ENCODE measurements around the gene MAPK7. TPM values are rescaled to one million over a fixed set of nuclear protein-coding genes. Genes with fewer than 3 reads are reported as not detected.
A peak's percentile ranks its signal among the peaks of the same experiment; 100 is the strongest.

Gene MAPK7
- total RNA-seq, 1 experiment from 2014 or later = 23.3 TPM

GRCh38 chr17:19336938-19337711 lies 41.2 kb upstream of the MAPK7 start:
- H3K9me3 ChIP-seq (ENCODE audit: insufficient read depth, low read depth) = no peaks in the 10 kb centered on the region
- H3K9me2 ChIP-seq (ENCODE audit: insufficient read depth) = no peaks in the 10 kb centered on the region
- ChIA-PET POLR2A (ENCODE audit: unreplicated experiment) (no interaction called here), CTCF (no interaction called here)
- no peak overlapping the region for H3K4me2 ChIP-seq
- no TSS peak for BruUV-seq (replicated peaks)
- H3K36me3 ChIP-seq (ENCODE audit: low read depth) = no peaks in the 10 kb centered on the region
- peaks cover 29% of the 10 kb centered on the region for H3F3A ChIP-seq (ENCODE audit: insufficient read depth, low read depth)
- no peak for DNase-seq
- no peaks in the 10 kb centered on the region for H3K4me1 ChIP-seq (replicated peaks; ENCODE audit: insufficient read depth)
- H4K20me1 ChIP-seq (ENCODE audit: insufficient read depth) = no peaks in the 10 kb centered on the region
- H3K27me3 ChIP-seq (ENCODE audit: insufficient read depth, low read depth) = no peaks in the 10 kb centered on the region
- no peak overlapping the region for H3K27ac ChIP-seq
- no peak overlapping the region for H2AFZ ChIP-seq
- intact Hi-C loops (cut with micrococcal nuclease; ENCODE audit: unreplicated experiment) = no loop called here
- no peaks in the 10 kb centered on the region for H3K79me2 ChIP-seq (ENCODE audit: low read depth)
- no peak overlapping the region for H3K4me3 ChIP-seq
- no peak for TF ChIP-seq CTCF (conservative IDR thresholded peaks at IDR 0.05)
- no peak for TF ChIP-seq EZH2 (IDR thresholded peaks at IDR 0.05; ENCODE audit: low read depth)

- no TSS peak for BruUV-seq (replicated peaks)
- Histone ChIP-seq H3K36me3 (ENCODE audit: low read depth) (no peaks in the 10 kb centered on the region), H3K4me3 (no peak overlapping the region), H3K9me2 (ENCODE audit: insufficient read depth) (no peaks in the 10 kb centered on the region), H4K20me1 (ENCODE audit: insufficient read depth) (no peaks in the 10 kb centered on the region), H3K4me1 (replicated peaks; ENCODE audit: insufficient read depth) (no peaks in the 10 kb centered on the region), H3K27me3 (ENCODE audit: insufficient read depth, low read depth) (no peaks in the 10 kb centered on the region), H3K4me2 (no peak overlapping the region), H3K27ac (no peak overlapping the region), H3K9me3 (ENCODE audit: insufficient read depth, low read depth) (no peaks in the 10 kb centered on the region), H2AFZ (no peak overlapping the region), H3K79me2 (ENCODE audit: low read depth) (no peaks in the 10 kb centered on the region), H3F3A (ENCODE audit: insufficient read depth, low read depth) (peaks cover 29% of the 10 kb centered on the region)
- ChIA-PET POLR2A (ENCODE audit: unreplicated experiment) (interaction anchor here (0.6 kb wide), 1 partner anchor 924 kb away, joined by 3 read pairs; no protein-coding TSS in a partner anchor), CTCF (no interaction called here)
- intact Hi-C loops (cut with micrococcal nuclease; ENCODE audit: unreplicated experiment) = no loop called here
- DNase-seq = no peak
- no peak for TF ChIP-seq CTCF (conservative IDR thresholded peaks at IDR 0.05)
- no peak for TF ChIP-seq EZH2 (IDR thresholded peaks at IDR 0.05; ENCODE audit: low read depth)
Observed at GRCh38 chr17:19337712-19338023, 40.6 kb upstream of the MAPK7 start.

GRCh38 chr17:19338031-19338990 lies 40.0 kb upstream of the MAPK7 start:
- TF ChIP-seq EZH2 (IDR thresholded peaks at IDR 0.05; ENCODE audit: low read depth) = no peak
- peak; percentile 73 for TF ChIP-seq CTCF (conservative IDR thresholded peaks at IDR 0.05)
- intact Hi-C loops (cut with micrococcal nuclease; ENCODE audit: unreplicated experiment) = no loop called here
- Histone ChIP-seq H3K9me3 (ENCODE audit: insufficient read depth, low read depth) (no peaks in the 10 kb centered on the region), H4K20me1 (ENCODE audit: insufficient read depth) (no peaks in the 10 kb centered on the region), H3K27ac (no peak overlapping the region), H3K4me2 (no peak overlapping the region), H3K36me3 (ENCODE audit: low read depth) (no peaks in the 10 kb centered on the region), H3K4me3 (no peak overlapping the region), H2AFZ (no peak overlapping the region), H3K27me3 (ENCODE audit: insufficient read depth, low read depth) (no peaks in the 10 kb centered on the region), H3K79me2 (ENCODE audit: low read depth) (no peaks in the 10 kb centered on the region), H3K4me1 (replicated peaks; ENCODE audit: insufficient read depth) (no peaks in the 10 kb centered on the region), H3F3A (ENCODE audit: insufficient read depth, low read depth) (peaks cover 34% of the 10 kb centered on the region), H3K9me2 (ENCODE audit: insufficient read depth) (no peaks in the 10 kb centered on the region)
- peak in 1 of 2 experiments; percentile 43 for DNase-seq
- ChIA-PET CTCF (no interaction called here), POLR2A (ENCODE audit: unreplicated experiment) (interaction anchor here (0.6 kb wide), 2 partner anchors 16 to 925 kb away, joined by 3 to 5 read pairs; no protein-coding TSS in a partner anchor)
- no TSS peak for BruUV-seq (replicated peaks)
